NT2/D1 (cell line): ENCODE data around the gene MMP15.

Experiments
- YY1 ChIP-seq: IDR thresholded peaks from 2 replicates; pipeline ENCODE4 v1.6.1; 2011; ENCODE audit not compliant: insufficient read length, insufficient read depth
- ZNF274 ChIP-seq: IDR thresholded peaks from 2 replicates; pipeline ENCODE4 v1.6.1; 2011; ENCODE audit warnings: mild to moderate bottlenecking, low read depth, low read length

DNA sequence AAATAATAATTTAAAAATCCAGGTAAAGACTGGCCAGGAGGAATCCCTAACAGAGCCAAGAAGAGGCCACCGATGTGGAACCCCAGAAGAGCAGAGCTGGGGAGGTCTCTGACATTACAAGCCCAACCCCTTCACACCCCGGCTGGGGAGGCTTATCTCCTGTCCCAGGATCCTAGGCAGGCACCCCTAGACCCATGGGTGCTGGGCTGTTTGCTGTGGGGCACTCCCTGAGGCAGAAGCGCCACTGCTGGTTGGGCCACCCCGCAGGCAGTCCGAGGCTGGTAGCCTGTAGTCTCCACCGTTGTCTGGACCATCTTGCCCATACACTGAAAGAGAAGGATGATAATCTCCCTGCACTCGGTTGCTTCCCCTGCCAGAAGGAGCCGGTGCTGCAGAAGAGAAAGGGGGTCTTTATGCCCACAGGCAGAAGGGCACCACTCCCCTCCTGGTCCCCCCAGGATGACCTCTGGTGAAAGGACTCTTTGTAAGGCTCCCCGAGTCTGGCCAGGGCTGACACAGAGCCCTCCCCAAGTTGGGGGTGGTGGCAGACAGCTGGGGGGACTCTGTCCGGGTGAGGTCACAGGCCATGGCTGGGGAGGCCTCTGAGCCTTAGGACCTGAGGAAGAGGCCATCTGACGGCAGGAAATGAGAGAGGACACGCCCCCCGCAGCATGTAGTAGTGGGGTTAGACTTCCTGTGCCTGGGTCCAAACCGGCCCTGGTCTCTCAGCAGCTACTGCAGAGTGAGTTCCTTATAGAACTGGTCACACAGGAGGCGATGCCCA, 69.4 kb downstream of the MMP15 start:
- no peak for TF ChIP-seq ZNF274
- no peak for TF ChIP-seq YY1
